Measurements from ENCODE around the gene FBXO48. TPM values are rescaled to one million over a fixed set of nuclear protein-coding genes. Genes with fewer than 3 reads are reported as not detected.

The FBXO48 gene
- total and polyA plus RNA-seq, 4 donors: 0.52 to 1.9 (median 0.96) TPM

- no peak for ATAC-seq (ENCODE audit: insufficient read depth, low FRiP score)
- no peaks in the 10 kb centered on the region for H3K27me3 ChIP-seq (ENCODE audit: control insufficient read depth in 3 of 3, insufficient read depth in 3 of 3, low read length in 2 of 3)
- peak in 1 of 3 donors; percentile 22 for DNase-seq
- no peak for TF ChIP-seq CTCF (IDR thresholded peaks at IDR 0.05; ENCODE audit: control extremely low read depth, extremely low read depth)
- no peaks in the 10 kb centered on the region for H3K9me3 ChIP-seq (ENCODE audit: control insufficient read depth in 4 of 4, insufficient read depth in 3 of 4, low read length in 3 of 4)
- no peaks in the 10 kb centered on the region for H3K36me3 ChIP-seq (ENCODE audit: control insufficient read depth in 4 of 4, insufficient read depth in 4 of 4, low read length in 4 of 4)
- no peak overlapping the region for H3K4me3 ChIP-seq
- H3K9ac ChIP-seq (ENCODE audit: insufficient read depth in 1 of 2, low read length in 2 of 2): no peak overlapping the region
- H3K27ac ChIP-seq (ENCODE audit: low read depth in 1 of 2, low read length in 1 of 2): no peak overlapping the region
- no peaks in the 10 kb centered on the region for H3K4me1 ChIP-seq (ENCODE audit: control insufficient read depth in 5 of 5, insufficient read depth in 5 of 5, low read length in 5 of 5)
Observed at GRCh38 chr2:68475110-68475509, 8.0 kb upstream of the FBXO48 start.

- H3K4me1 ChIP-seq (ENCODE audit: control insufficient read depth in 5 of 5, insufficient read depth in 5 of 5, low read length in 5 of 5): peaks cover 0 to 9% (median 5%) of the 10 kb centered on the region in 5 donors
- H3K9me3 ChIP-seq (ENCODE audit: control insufficient read depth in 4 of 4, insufficient read depth in 3 of 4, low read length in 3 of 4): no peaks in the 10 kb centered on the region
- WGBS, 2 donors: 87 to 95% methylated on average over 3 of the region's 3 CpGs
- H3K36me3 ChIP-seq (ENCODE audit: control insufficient read depth in 4 of 4, insufficient read depth in 4 of 4, low read length in 4 of 4): no peaks in the 10 kb centered on the region
- no peak for TF ChIP-seq CTCF (IDR thresholded peaks at IDR 0.05; ENCODE audit: control extremely low read depth, extremely low read depth)
- H3K9ac ChIP-seq (ENCODE audit: insufficient read depth in 1 of 2, low read length in 2 of 2): no peak overlapping the region
- no peaks in the 10 kb centered on the region for H3K27me3 ChIP-seq (ENCODE audit: control insufficient read depth in 3 of 3, insufficient read depth in 3 of 3, low read length in 2 of 3)
- DNase-seq: no peak
- no peak for ATAC-seq (ENCODE audit: insufficient read depth, low FRiP score)
- H3K4me3 ChIP-seq: no peak overlapping the region
- H3K27ac ChIP-seq (ENCODE audit: low read depth in 1 of 2, low read length in 1 of 2): no peak overlapping the region
Observed at GRCh38 chr2:68472796-68473414, 5.8 kb upstream of the FBXO48 start.

DNA sequence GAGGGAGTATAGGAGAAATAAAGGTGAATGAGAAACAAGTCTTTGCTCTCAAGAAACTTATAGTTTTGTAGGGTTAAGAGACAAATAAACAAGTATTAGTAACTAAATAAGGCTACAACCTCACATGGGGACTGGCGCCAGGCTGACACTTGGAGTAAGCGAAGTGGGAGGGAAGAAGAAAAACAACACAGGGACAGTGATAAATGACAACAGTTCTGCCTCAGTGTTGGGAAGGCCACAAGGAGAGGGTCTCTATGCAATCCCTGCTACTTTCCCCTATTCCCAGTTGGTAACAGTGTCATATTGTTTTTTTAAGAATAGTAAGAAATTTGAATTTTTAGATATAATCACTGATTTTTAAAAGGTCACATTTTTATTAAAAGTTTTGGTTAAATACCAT, 4.3 kb upstream of the FBXO48 start:
- WGBS, 2 donors: 94 to 98% methylated on average over 2 of the region's 2 CpGs
- H3K9ac ChIP-seq (ENCODE audit: insufficient read depth in 1 of 2, low read length in 2 of 2): no peak overlapping the region
- peaks cover 0 to 14% (median 5%) of the 10 kb centered on the region in 5 donors for H3K4me1 ChIP-seq (ENCODE audit: control insufficient read depth in 5 of 5, insufficient read depth in 5 of 5, low read length in 5 of 5)
- no peak overlapping the region for H3K27ac ChIP-seq (ENCODE audit: low read depth in 1 of 2, low read length in 1 of 2)
- H3K36me3 ChIP-seq (ENCODE audit: control insufficient read depth in 4 of 4, insufficient read depth in 4 of 4, low read length in 4 of 4): no peaks in the 10 kb centered on the region
- ATAC-seq (ENCODE audit: insufficient read depth, low FRiP score) (no peak), DNase-seq (no peak)
- no peak for TF ChIP-seq CTCF (IDR thresholded peaks at IDR 0.05; ENCODE audit: control extremely low read depth, extremely low read depth)
- H3K27me3 ChIP-seq (ENCODE audit: control insufficient read depth in 3 of 3, insufficient read depth in 3 of 3, low read length in 2 of 3): no peaks in the 10 kb centered on the region
- no peak overlapping the region for H3K4me3 ChIP-seq
- H3K9me3 ChIP-seq (ENCODE audit: control insufficient read depth in 4 of 4, insufficient read depth in 3 of 4, low read length in 3 of 4): no peaks in the 10 kb centered on the region

- Histone ChIP-seq H3K9ac (ENCODE audit: insufficient read depth in 1 of 2, low read length in 2 of 2) (no peak overlapping the region), H3K27ac (ENCODE audit: low read depth in 1 of 2, low read length in 1 of 2) (no peak overlapping the region), H3K27me3 (ENCODE audit: control insufficient read depth in 3 of 3, insufficient read depth in 3 of 3, low read length in 2 of 3) (no peaks in the 10 kb centered on the region), H3K4me1 (ENCODE audit: control insufficient read depth in 5 of 5, insufficient read depth in 5 of 5, low read length in 5 of 5) (peaks cover 0 to 21% (median 5%) of the 10 kb centered on the region in 5 donors), H3K9me3 (ENCODE audit: control insufficient read depth in 4 of 4, insufficient read depth in 3 of 4, low read length in 3 of 4) (no peaks in the 10 kb centered on the region), H3K36me3 (ENCODE audit: control insufficient read depth in 4 of 4, insufficient read depth in 4 of 4, low read length in 4 of 4) (no peaks in the 10 kb centered on the region), H3K4me3 (no peak overlapping the region)
- ATAC-seq (ENCODE audit: insufficient read depth, low FRiP score) (no peak), DNase-seq (no peak)
- 96 to 99% methylated on average over 1 of the region's 1 CpG for WGBS, 2 donors
- no peak for TF ChIP-seq CTCF (IDR thresholded peaks at IDR 0.05; ENCODE audit: control extremely low read depth, extremely low read depth)
Observed at GRCh38 chr2:68469935-68470334, 2.8 kb upstream of the FBXO48 start.

Measured in lung (tissue), 12 donors.